ENCODE measurements around the gene SKI. TPM values are rescaled to one million over a fixed set of nuclear protein-coding genes. Genes with fewer than 3 reads are reported as not detected.

Gene SKI
- total and polyA plus RNA-seq, 12 donors, result 4.8 to 53.6 (median 34.7) TPM

- no peaks in the 10 kb centered on the region for H3K36me3 ChIP-seq (replicated peaks in 1 of 2)
- 72 to 83% (median 81%) methylated on average over 15 to 21 of the region's 21 CpGs for WGBS, 4 donors
- H3K4me1 ChIP-seq (replicated peaks in 1 of 2), result no peaks in the 10 kb centered on the region
- peak overlapping the region in 1 of 5 donors; percentile 30 for H3K27ac ChIP-seq
- TF ChIP-seq CTCF (IDR thresholded peaks at IDR 0.05) (no peak), POLR2A (IDR thresholded peaks at IDR 0.05) (no peak)
- no peak overlapping the region for H3K4me3 ChIP-seq
- DNase-seq, result no peak
- no peaks in the 10 kb centered on the region for H3K27me3 ChIP-seq
- no peaks in the 10 kb centered on the region for H3K9me3 ChIP-seq (replicated peaks in 1 of 3)
- intact Hi-C loops (cut with DNase I), result no loop called here
These were observed 124.9 kb downstream of the SKI start for GRCh38 chr1:2352897-2353550.

GRCh38 chr1:2353551-2354438 lies 125.7 kb downstream of the SKI start:
- TF ChIP-seq POLR2A (IDR thresholded peaks at IDR 0.05), result no peak
- 81 to 88% (median 86%) methylated on average over 23 to 28 of the region's 28 CpGs for WGBS, 4 donors
- no peaks in the 10 kb centered on the region for H3K27me3 ChIP-seq
- H3K36me3 ChIP-seq (replicated peaks in 1 of 2), result no peaks in the 10 kb centered on the region
- H3K9me3 ChIP-seq (replicated peaks in 1 of 3), result no peaks in the 10 kb centered on the region
- no peaks in the 10 kb centered on the region for H3K4me1 ChIP-seq (replicated peaks in 1 of 2)
- intact Hi-C loops (cut with DNase I), result no loop called here
- no peak overlapping the region for H3K4me3 ChIP-seq
- DNase-seq, result no peak
- peak overlapping the region in 1 of 5 donors; percentile 30 for H3K27ac ChIP-seq

DNA sequence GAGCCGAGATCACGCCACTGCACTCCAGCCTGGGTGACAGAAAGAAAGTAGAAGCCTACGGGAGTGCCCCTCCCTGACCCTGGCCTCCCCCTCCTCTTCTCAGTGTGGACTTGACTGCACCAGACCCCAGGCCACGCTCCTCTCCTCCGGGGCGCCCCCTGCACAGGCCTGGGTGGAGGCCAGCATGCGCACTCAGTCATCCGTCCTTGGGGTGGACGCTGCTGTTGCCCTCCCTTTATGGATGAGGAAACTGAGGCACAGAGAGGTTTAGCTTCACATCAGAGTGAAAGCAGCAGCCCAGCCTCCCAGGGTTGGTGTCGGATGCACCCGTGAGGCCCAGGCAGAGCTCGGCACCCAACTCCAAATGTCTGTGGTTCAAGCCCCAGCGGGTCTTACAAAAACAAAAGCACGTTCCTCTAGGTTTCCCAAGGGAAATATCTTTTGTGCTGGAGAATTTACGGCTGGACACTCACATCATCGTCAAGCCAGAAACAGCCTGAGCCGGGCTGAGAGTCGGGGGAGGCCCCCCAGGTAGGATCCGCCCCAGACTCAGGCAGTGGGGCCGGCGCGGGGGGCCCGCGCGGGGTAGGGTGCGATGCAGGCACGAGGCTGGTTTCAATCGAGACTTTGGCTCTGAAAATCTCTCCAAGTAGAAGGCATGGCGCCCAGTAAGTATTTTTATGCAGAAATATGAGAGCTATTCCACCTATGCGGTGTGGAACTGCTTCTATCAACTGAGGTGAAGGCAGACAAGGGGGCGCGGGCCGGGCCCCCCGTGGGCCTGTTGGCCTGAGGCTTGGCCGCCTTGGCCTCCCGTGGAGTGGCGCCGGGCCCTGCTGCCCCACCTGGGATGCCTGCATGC lies 126.6 kb downstream of the SKI start:
- Histone ChIP-seq H3K27ac (no peak overlapping the region), H3K9me3 (replicated peaks in 1 of 3) (no peaks in the 10 kb centered on the region), H3K27me3 (no peaks in the 10 kb centered on the region), H3K36me3 (replicated peaks in 1 of 2) (no peaks in the 10 kb centered on the region), H3K4me1 (replicated peaks in 1 of 2) (no peaks in the 10 kb centered on the region), H3K4me3 (no peak overlapping the region)
- TF ChIP-seq POLR2A (IDR thresholded peaks at IDR 0.05) (no peak), CTCF (IDR thresholded peaks at IDR 0.05) (no peak)
- intact Hi-C loops (cut with DNase I), result no loop called here
- WGBS, 4 donors, result 59 to 86% (median 71%) methylated on average over 12 to 38 of the region's 38 CpGs
- DNase-seq, result no peak

DNA sequence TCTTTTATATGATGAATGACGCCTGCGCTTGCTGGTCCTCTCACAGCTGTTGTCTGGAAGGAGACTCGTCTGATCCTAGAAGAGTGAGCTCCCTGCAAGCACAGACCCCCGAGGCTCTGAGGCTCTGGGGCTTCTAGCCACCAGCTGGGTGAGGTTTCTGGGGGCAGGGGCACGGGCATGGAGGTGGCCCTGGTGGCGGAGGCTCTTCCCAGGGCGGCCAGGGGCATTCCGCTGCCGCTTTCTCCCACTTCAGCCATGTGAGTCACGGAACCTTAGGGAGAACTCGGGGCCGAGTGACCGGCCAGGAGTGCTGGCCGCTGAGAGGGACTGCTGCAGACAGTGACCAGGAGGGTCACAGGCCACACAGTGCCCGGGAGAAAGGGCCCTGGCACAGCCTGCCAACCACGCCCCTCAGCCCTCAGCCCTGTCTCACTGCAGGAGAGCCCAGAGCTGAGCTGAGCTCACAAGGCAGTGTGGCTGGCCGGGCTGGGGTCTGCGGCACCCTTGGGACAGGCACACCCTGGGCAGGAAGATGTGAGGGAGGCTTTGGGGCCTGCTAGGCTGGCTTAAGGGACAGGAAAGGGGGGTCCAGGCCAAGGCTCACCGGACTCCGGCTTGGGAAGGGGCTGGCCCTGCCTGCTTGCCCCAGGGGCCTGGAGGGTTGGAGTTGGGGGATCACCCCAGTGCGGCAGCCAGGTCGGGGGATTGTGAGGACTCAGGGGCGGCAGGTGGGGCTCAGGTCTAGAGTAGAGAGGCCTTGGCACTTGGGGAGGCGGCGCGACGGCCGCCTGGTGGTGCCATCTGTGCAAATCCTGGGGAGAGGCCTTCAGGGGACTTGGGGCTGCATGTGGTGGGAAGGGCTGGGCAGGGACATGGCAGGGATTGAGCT lies 127.5 kb downstream of the SKI start:
- Histone ChIP-seq H3K4me1 (replicated peaks in 1 of 2) (no peaks in the 10 kb centered on the region), H3K36me3 (replicated peaks in 1 of 2) (no peaks in the 10 kb centered on the region), H3K27me3 (no peaks in the 10 kb centered on the region), H3K27ac (no peak overlapping the region), H3K4me3 (no peak overlapping the region), H3K9me3 (replicated peaks in 1 of 3) (no peaks in the 10 kb centered on the region)
- TF ChIP-seq CTCF (IDR thresholded peaks at IDR 0.05) (no peak), POLR2A (IDR thresholded peaks at IDR 0.05) (no peak)
- no peak for DNase-seq
- intact Hi-C loops (cut with DNase I), result no loop called here
- 82 to 89% (median 87%) methylated on average over 7 to 28 of the region's 28 CpGs for WGBS, 4 donors
